GM12891 (cell line): ENCODE measurements around the gene ACTN3.

Experiments used
- DNase-seq: peaks from one replicate; pipeline ENCODE4 v3.0.0; 2011; ENCODE audit warnings: low spot score; ENCODE audit not compliant: insufficient read length
- FAIRE-seq: peaks from 2 replicates; lab custom pipeline; 2011; peaks lifted over from hg19 to GRCh38; lab: Jason Lieb, UNC
- PAX5 ChIP-seq: IDR thresholded peaks from 2 replicates; pipeline ENCODE4 v1.6.1; 2011; ENCODE audit warnings: low read length, moderate library complexity, mild to moderate bottlenecking; ENCODE audit not compliant: insufficient read depth, severe bottlenecking
- POLR2A ChIP-seq: IDR thresholded peaks from 2 replicates; pipeline ENCODE4 v1.6.1; 2011; ENCODE audit warnings: low read depth, low read length, control low read depth
- POLR2AphosphoS5 ChIP-seq: IDR thresholded peaks from 2 replicates; pipeline ENCODE4 v1.6.1; 2011; ENCODE audit warnings: low read depth, low read length, control low read depth
- POU2F2 ChIP-seq: IDR thresholded peaks from 2 replicates; pipeline ENCODE4 v1.6.1; 2011; ENCODE audit warnings: low read depth, mild to moderate bottlenecking, control low read depth, low read length, moderate library complexity
- SPI1 ChIP-seq: IDR thresholded peaks from 2 replicates; pipeline ENCODE4 v1.6.1; 2011; ENCODE audit warnings: low read depth, low read length, control low read depth
- TAF1 ChIP-seq: IDR thresholded peaks from 2 replicates; pipeline ENCODE4 v1.6.1; 2011; ENCODE audit warnings: low read depth, low read length, control low read depth

The ACTN3 gene

GRCh38 chr11:66556086-66556485 is 9.4 kb downstream of the ACTN3 start:
- no peak for DNase-seq
- no peak for FAIRE-seq

GRCh38 chr11:66557733-66558326 is 11.1 kb downstream of the ACTN3 start:
- no peak for DNase-seq
- TF ChIP-seq POLR2AphosphoS5 (no peak), POU2F2 (no peak), POLR2A (no peak), SPI1 (no peak), PAX5 (no peak), TAF1 (no peak)
- no peak for FAIRE-seq

More at GRCh38 chr11:66556086-66556485, 9.4 kb downstream of the ACTN3 start:
- TF ChIP-seq TAF1 = no peak
- TF ChIP-seq PAX5 = no peak
- TF ChIP-seq POU2F2 = no peak
- no peak for TF ChIP-seq SPI1
- TF ChIP-seq POLR2AphosphoS5 = no peak
- no peak for TF ChIP-seq POLR2A

- FAIRE-seq = no peak
- no peak for DNase-seq
- TF ChIP-seq SPI1 (no peak), POU2F2 (no peak), POLR2AphosphoS5 (no peak), TAF1 (no peak)
Measured at GRCh38 chr11:66559142-66559865, 12.6 kb downstream of the ACTN3 start.

GRCh38 chr11:66559866-66560676 is 13.4 kb downstream of the ACTN3 start:
- FAIRE-seq (peak; percentile 38), DNase-seq (no peak)
- TF ChIP-seq POU2F2 = no peak
- no peak for TF ChIP-seq TAF1

GRCh38 chr11:66561178-66561974 is 14.7 kb downstream of the ACTN3 start:
- FAIRE-seq = no peak
- TF ChIP-seq POLR2AphosphoS5 (no peak), SPI1 (no peak), PAX5 (no peak), POLR2A (no peak), POU2F2 (no peak), TAF1 (no peak)
- no peak for DNase-seq

GRCh38 chr11:66561975-66562248 is 15.2 kb downstream of the ACTN3 start:
- no peak for FAIRE-seq

GRCh38 chr11:66562275-66562674 is 15.6 kb downstream of the ACTN3 start:
- FAIRE-seq (no peak), DNase-seq (no peak)
- TF ChIP-seq PAX5 (no peak), TAF1 (no peak), POLR2AphosphoS5 (no peak), POU2F2 (no peak), SPI1 (no peak), POLR2A (no peak)

More at GRCh38 chr11:66561975-66562248, 15.2 kb downstream of the ACTN3 start:
- no peak for TF ChIP-seq POLR2A
- no peak for TF ChIP-seq PAX5
- no peak for TF ChIP-seq POLR2AphosphoS5
- no peak for DNase-seq

- TF ChIP-seq POU2F2 (no peak), POLR2A (no peak), SPI1 (no peak), POLR2AphosphoS5 (no peak), TAF1 (no peak), PAX5 (no peak)
- FAIRE-seq (no peak), DNase-seq (no peak)
Measured at GRCh38 chr11:66562907-66563583, 16.3 kb downstream of the ACTN3 start.

GRCh38 chr11:66563832-66564231 is 17.1 kb downstream of the ACTN3 start:
- DNase-seq (no peak), FAIRE-seq (no peak)
- TF ChIP-seq SPI1 (no peak), TAF1 (no peak), PAX5 (no peak), POLR2A (no peak), POU2F2 (no peak), POLR2AphosphoS5 (no peak)
